Measurements from ENCODE around the gene DNAAF1.
"Not testable (repeated sequence)": the region's sequence is repeated elsewhere in the genome, so short reads cannot be mapped to it uniquely, and the experiment has no call there.

The DNAAF1 gene

DNA sequence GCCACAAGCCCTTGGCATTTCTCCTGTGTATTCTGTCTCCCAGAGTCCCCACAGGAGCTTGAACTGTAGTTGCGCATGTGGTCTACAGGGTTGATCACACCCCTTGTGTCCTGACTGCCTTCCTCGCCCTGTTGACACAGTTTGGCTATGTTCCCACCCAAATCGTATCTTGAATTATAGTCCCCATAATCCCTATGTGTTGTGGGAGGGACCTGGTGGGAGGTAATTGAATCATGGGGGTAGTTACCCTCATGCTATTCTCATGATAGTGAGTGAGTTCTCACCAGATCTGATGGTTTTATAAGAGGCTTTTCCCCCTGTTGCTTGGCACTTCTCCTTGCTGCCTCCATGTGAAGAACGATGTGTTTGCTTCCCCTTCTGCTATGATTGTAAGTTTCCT lies 67.0 kb downstream of the DNAAF1 start:
- DNase-seq (ENCODE audit: low read depth), result no peak

DNA sequence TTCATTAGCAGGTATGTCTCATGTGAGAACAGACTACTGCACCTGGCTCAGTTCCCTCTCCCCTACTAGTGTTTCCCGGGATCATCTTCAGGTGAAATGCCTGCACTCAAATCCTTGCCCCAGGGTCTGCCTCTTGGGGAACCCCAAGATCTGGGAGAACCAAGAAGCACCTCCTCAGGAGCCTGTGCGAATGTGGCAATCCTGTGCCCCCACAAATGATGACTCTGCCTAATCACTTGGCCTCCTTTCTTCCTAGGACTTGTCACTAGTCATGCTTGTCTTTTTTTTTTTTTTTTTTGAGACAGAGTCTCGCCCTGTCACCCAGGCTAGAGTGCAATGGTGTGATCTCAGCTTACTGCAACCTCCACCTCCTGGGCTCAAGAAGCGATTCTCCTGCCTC lies 67.5 kb downstream of the DNAAF1 start:
- no peak for DNase-seq (ENCODE audit: low read depth)

DNA sequence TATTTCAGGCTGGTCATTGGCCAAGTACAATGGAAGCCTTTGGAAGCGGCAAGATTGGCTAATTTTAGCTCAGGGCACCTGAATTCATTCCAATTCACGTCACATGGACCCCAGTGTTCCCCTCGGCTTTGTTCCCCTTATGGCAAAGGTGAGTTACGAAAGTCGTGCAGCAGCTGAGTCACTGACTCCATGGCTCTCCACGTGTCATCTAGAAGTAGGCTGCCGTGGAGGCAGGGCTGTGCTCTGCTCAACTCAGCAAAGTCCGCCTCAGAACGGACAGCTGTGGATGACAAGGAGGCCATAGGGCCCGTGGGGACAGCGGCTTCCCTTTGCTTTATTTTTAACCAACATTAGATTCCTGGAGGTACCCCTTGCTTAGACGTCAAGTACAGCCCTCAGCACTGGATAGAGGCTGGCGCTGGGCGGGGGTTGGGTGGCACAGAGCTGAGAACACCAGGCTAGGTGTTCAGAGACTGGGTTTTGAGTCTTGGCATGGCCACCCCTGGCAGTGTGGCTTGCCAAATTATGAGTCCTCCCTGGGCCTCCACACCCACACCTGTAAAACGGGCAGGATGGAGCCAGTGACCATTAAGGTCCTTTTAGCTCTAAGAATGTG lies 69.5 kb downstream of the DNAAF1 start:
- DNase-seq (ENCODE audit: low read depth), result no peak

DNA sequence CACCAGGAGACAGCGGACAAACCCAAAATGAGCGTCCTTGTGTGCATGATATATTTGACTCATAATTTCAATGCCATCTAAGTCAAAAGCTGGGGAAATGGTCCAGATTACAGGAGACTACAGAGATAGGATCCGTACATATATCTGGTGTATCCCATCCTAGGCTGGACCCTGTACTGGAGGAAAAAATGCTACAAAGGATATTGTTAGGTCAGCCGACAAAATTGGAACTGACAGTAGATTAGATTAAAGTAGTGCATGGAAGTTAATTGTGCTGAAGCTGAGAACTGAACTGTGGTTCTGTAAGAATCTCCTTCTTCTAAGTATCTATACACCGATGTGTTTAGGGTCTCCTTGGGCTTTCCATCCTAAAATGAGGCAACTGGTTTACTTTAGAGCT lies 70.4 kb downstream of the DNAAF1 start:
- DNase-seq (ENCODE audit: low read depth), result no peak

DNA sequence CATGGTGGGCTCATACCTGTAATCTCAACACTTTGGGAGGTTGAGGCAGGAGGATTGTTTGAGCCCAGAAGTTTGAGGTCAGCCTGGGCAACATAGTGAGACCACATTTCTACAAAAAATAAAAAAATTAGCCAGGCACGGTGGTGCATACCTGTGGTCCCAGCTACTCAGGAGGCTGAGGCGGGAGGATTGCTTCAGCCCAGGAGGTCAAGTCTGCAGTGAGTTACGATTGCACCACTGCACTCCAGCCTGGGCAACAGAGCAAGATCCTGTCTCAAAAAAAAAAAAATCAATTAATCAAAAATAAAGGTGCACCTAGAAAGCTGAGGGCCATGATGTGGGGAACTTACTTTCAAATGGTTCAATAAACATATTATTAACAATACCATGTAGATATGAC lies 71.0 kb downstream of the DNAAF1 start:
- not testable (repeated sequence) for DNase-seq (ENCODE audit: low read depth)

DNA sequence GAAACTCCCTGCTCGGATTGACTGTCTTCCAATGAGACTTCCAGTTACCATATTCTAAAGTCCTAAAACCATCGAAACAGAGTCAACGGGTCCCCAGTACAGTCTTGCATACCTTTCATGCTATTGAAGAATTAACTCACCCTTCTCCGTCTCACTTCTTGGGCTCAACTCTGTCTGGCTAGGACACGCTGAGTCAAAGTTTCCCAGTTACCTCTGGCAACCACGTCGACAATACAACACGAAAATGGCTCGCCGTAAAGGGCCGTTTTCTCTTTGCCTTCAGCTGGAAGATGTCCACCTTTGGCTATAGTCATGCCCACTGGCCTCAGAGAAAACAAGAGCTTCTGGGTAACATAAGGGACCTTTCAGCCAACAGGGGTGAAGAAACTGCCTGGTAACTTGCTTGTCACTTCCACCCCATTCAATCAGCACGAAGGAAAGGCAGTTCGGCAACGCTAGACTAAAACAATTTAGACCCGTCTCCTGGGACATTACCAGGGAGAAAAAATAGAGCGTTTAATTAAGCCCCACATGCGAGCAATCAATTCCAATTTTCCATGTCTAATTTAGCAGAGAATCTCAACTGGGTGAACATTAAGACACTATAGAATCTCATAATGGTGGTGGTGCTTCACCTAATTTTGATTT lies 73.2 kb downstream of the DNAAF1 start:
- no peak for DNase-seq (ENCODE audit: low read depth)

DNA sequence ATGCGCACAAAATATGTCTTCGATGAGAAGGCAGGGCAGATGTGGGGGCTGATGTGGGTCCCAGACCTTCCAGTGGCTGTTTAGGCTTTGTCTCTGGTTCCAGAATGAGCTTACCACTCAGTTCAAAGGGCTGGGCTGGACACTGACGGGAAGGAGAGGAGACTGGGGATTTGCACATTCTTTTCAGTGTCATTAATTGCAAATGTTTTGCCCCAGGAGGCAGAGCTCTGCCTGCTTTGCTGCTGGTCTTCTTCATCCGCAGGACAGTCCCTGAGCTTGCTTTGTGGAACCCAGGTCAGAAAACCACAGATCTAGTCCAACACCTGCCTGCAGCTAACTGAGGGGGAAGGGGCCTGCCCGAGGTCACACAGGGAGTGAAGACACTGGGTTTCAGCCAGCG lies 73.8 kb downstream of the DNAAF1 start:
- no peak for DNase-seq (ENCODE audit: low read depth)

DNA sequence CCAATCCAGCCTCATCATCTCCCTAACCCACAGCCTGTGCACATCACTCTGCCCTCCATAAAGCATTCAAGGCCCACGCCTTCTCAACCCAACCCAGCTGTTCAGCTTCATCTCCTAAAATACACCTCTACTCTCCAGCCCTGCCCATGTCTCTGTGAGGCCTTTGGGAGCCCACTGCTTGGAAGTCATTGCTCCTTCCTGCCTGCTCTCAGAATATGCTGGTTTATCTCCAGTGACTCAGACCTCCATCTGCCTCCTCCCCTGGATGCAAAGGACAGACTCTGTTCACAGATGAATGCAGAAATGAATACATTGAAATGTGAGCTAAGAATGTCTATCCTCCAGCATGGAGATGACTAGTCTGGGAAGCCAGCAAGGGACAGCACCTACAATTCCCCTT lies 75.7 kb downstream of the DNAAF1 start:
- DNase-seq (ENCODE audit: low read depth), result no peak

DNA sequence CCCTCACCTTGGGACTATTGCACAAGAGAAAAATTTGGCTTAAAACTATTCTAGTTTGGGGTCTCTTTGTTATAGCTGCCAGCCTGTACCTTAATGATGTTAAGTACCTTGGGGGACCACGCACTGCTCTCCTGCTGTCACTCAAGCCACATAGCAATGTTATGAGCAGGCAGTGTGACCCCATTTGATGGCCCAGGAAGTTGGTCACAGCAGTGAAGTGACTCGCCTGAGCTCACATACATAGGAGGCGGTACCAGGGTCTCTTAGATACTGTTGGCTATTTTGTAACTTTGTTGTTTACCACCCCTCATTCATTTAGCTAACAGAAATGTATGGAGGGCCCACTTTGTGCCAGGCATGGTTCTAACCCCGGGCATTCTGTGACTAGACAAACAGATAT lies 78.3 kb downstream of the DNAAF1 start:
- DNase-seq (ENCODE audit: low read depth), result no peak

DNA sequence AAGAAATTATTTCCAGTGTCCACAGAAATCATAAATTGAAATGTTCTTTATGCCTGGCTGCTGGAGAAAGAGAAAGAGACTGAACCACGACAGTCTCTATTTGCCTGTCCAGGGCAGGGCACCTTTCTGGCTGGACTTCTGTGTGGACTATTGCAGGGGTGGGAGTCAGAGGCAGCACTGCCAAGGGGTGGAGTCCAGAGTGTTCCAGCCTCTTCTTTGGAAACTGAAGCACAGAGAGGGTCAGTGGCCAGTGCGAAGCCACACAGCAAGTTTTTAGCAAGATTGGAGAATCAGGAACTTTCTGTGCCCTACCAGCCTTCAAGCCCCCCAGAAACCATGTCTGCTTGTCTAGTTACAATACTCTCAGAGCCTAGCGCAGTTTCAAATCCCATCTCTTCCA lies 79.4 kb downstream of the DNAAF1 start:
- DNase-seq (ENCODE audit: low read depth), result no peak

DNA sequence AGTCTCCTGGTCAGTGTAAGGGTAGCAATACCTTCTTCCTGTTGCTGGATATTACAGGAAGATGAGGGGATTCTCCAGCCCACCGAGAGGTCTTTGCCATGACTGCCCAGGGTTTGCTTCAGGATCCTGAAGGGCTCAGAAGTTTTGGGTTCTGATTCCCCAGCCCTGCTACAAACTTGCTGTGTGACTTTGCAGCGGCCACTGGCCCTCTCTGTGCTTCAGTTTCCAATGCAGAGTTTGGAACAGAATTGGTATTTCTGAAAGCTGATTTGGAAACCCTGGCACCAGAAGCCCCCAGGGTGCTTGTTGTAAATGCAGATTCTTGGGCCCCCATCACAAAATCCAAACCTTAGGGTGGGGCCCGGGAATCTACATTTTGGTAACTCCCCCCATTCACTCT lies 80.0 kb downstream of the DNAAF1 start:
- no peak for DNase-seq (ENCODE audit: low read depth)

DNA sequence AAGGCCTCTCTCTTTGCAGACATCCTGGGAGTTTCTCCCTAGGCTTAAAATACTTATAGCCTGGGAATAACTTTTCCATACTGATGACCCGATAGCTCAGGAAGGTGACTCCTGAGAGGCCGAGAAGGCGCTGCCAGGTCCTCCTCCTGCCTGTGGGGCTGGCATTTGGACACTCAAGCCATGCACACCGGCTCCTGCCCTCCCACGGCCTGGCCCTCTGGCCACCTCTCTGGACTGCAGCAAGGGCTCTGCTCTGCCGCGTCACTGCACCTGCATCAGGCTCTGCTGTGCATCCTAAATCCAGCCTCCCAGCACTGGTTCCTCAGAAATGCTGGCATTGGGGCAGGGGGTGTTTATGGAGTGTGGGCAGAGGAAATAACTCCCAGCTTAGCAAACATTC lies 80.5 kb downstream of the DNAAF1 start:
- DNase-seq (ENCODE audit: low read depth), result no peak

DNA sequence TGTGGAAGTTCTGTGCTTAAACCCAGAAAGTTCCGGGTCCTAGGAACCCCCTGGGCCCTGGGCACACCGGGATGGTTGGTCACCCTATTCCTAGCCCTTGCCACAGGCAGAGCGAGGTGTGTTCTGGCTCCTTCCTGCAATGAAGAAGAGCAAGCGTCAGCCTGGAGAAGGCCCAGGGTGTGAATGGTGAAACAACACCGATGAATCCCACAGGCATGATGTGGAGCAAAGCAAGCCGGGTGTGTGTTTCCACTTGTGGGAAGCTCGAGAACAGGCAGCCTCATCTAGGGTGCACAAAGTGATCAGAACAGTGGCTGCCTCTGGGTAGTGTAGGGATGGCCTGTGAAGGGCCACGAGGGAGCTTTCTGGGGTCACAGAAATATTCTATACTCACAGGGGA lies 80.9 kb downstream of the DNAAF1 start:
- DNase-seq (ENCODE audit: low read depth), result no peak

Data from fibroblast of gingiva (primary cell).